Activated CD4-positive, alpha-beta T cell treated with anti-CD3 and anti-CD28 coated beads, Interleukin-2, amount 10 ng/mL, durations not matched to agents 24 days and 14 days (primary cell): ENCODE measurements around the gene CD320. TPM values are rescaled to one million over a fixed set of nuclear protein-coding genes. Genes with fewer than 3 reads are reported as not detected.

Source experiments
- DNase-seq: peaks from one replicate; pipeline ENCODE4 v3.0.0; 2022
- H3K27ac Mint-ChIP-seq: one replicate; pipeline ENCODE4 v1.8.0; 2022; ENCODE audit warnings: mild to moderate bottlenecking, mixed read lengths
- H3K27me3 Mint-ChIP-seq: one replicate; pipeline ENCODE4 v1.8.0; 2022; ENCODE audit warnings: mixed read lengths
- H3K36me3 Mint-ChIP-seq: one replicate; pipeline ENCODE4 v1.8.0; 2022; ENCODE audit warnings: low read depth, mild to moderate bottlenecking, mixed read lengths
- H3K4me1 Mint-ChIP-seq: one replicate; pipeline ENCODE4 v1.8.0; 2021; ENCODE audit warnings: mixed read lengths
- H3K4me3 Mint-ChIP-seq: one replicate; pipeline ENCODE4 v1.8.0; 2022; ENCODE audit warnings: mild to moderate bottlenecking, moderate library complexity, mixed read lengths
- H3K9me3 Mint-ChIP-seq: one replicate; pipeline ENCODE4 v1.8.0; 2021; ENCODE audit warnings: mixed read lengths
- intact Hi-C: fragments of 100-400 bp; cut with micrococcal nuclease; formaldehyde crosslinking; loops from one replicate; pipeline ENCODE4 v1.15.1; 2023
- total RNA-seq: library from RNA; stranded (reverse); gene quantifications from 2 replicates; pipeline ENCODE4 v1.2.3, GENCODE V29; 2022

Gene CD320
- total RNA-seq, 1 donor from 2014 or later = 113 TPM

DNA sequence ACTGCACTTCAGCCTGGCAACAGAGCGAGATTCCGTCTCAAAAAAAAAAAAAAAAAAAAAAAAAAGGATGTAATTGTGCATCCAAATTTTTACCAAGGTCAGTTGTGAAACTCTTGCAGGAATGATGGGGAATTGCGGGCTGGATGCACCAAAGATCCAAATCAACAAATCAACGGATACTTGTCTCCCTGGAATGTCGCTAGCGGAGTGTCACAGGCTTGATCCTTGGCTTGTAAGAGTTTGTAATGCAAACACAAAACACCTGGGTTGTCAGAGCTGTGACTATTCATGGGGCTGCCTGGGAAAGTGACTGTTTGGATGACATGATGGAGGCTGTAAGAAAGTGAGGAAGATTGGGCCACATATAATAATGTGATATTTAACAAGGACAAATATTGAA is 30.7 kb upstream of the CD320 start:
- Mint-ChIP-seq H3K9me3 (no peaks in the 10 kb centered on the region), H3K4me1 (peaks cover 14% of the 10 kb centered on the region), H3K27ac (no peak overlapping the region), H3K27me3 (peaks cover 48% of the 10 kb centered on the region), H3K36me3 (no peaks in the 10 kb centered on the region), H3K4me3 (no peak overlapping the region)
- intact Hi-C loops = no loop called here
- no peak for DNase-seq

DNA sequence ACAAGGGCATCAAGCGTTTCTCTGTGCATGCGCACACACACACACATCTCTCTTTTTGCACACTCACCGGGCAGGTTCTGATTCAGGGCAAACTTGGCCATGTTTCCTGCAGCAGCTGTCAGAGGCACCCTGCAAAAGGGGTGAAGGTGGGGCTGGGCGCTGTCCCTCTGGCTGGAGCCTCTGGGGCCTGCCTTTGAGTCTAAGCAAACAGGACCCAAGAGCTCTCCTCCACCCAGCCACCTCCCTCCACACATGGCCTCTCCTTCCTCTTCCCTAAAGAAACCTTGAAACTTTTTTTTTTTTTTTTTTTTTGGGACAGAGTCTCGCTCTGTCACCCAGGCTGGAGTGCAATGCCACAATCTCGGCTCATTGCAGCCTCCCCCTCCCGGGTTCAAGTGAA is 29.6 kb upstream of the CD320 start:
- Mint-ChIP-seq H3K36me3 (no peaks in the 10 kb centered on the region), H3K27me3 (peaks cover 48% of the 10 kb centered on the region), H3K4me1 (peaks cover 10% of the 10 kb centered on the region), H3K27ac (no peak overlapping the region), H3K9me3 (no peaks in the 10 kb centered on the region), H3K4me3 (no peak overlapping the region)
- no peak for DNase-seq
- intact Hi-C loops = no loop called here

DNA sequence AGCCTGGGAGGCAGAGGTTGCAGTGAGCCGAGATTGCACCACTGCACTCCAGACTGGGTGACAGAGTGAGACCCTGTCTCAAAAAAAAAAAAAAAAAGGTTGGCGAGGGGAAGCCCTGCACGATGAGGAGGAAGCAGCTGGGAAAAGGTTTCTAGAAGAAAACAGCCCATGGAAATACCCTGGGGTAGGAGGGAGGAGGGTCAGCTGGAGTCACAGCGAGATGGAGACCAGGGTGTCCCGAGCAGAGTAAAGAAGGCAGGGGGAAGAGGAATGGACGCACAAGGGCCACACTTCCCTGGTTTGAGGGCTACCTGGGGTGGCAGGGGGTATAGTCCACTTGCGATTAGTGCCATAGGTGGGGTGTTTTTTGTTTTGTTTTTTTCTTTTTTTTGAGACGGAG is 28.5 kb upstream of the CD320 start:
- Mint-ChIP-seq H3K27me3 (peaks cover 47% of the 10 kb centered on the region), H3K4me3 (no peak overlapping the region), H3K4me1 (peaks cover 8% of the 10 kb centered on the region), H3K36me3 (no peaks in the 10 kb centered on the region), H3K27ac (no peak overlapping the region), H3K9me3 (no peaks in the 10 kb centered on the region)
- DNase-seq = no peak
- intact Hi-C loops = no loop called here

DNA sequence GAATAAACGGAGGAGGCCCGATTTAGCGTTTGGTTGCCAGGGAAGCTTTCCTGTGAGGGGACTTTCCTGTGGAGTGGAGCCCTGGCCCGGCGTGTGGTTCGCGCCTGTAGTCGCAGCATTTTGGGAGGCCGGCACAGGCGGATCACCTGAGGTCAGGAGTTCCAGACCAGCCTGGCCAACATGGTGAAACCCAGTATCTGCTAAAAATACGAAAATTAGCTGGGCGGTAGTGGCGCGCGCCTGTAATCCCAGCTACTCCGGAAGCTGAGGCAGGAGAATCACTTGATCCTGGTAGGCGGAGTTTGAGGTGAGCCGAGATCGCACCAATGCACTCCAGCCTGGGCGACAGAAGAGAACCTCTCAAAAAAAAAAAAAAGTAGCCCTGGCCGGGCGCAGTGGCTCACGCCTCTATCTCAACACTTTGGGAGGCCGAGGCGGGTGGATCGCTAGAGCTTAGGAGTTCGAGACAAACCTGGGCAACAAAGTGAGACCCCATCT is 28.0 kb upstream of the CD320 start:
- peak overlapping the region; percentile 53 for H3K4me3 Mint-ChIP-seq
- no peaks in the 10 kb centered on the region for H3K9me3 Mint-ChIP-seq
- H3K27me3 Mint-ChIP-seq = peaks cover 47% of the 10 kb centered on the region
- H3K36me3 Mint-ChIP-seq = no peaks in the 10 kb centered on the region
- no peak for DNase-seq
- intact Hi-C loops = no loop called here
- H3K27ac Mint-ChIP-seq = no peak overlapping the region
- peaks cover 7% of the 10 kb centered on the region for H3K4me1 Mint-ChIP-seq

DNA sequence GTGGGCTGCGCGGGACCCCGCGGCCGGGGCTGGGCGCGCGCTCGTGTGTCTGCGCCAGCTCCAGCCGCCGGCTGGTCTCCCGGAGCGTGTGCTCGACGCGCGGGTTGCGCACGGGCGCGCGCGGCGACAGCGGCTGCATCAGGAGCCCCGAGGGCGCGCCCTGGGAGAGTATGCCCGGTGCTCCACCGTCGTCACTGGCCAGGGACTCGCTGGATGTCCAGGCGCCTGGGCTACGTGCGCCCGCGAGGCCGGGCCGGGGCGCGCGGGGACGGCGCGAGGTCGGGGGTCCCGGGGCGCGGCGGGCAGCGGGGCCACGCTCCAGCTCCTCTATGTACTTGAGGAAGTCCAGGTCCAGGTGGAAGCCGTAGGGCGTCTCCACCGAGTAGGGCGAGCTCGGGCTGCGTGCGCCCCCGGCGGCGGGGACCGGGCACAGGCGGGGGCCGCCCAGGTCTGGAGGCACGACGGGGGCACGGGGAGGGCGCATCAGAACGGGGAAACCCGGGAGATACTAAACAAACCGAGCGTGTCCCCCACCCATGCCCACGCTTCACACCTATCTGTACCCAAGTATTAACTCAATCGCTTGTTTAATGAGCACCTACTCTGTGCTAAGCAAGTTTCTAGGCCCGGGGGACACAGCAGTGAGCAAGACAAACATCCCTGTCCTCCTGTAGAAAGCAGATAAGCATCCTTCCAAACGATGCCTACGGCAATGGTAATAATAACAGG is 27.3 kb upstream of the CD320 start:
- Mint-ChIP-seq H3K4me3 (peak overlapping the region; percentile 53), H3K27me3 (peaks cover 43% of the 10 kb centered on the region), H3K4me1 (peaks cover 7% of the 10 kb centered on the region), H3K27ac (no peak overlapping the region), H3K9me3 (no peaks in the 10 kb centered on the region), H3K36me3 (no peaks in the 10 kb centered on the region)
- peak; percentile 77 for DNase-seq
- intact Hi-C loops = no loop called here

DNA sequence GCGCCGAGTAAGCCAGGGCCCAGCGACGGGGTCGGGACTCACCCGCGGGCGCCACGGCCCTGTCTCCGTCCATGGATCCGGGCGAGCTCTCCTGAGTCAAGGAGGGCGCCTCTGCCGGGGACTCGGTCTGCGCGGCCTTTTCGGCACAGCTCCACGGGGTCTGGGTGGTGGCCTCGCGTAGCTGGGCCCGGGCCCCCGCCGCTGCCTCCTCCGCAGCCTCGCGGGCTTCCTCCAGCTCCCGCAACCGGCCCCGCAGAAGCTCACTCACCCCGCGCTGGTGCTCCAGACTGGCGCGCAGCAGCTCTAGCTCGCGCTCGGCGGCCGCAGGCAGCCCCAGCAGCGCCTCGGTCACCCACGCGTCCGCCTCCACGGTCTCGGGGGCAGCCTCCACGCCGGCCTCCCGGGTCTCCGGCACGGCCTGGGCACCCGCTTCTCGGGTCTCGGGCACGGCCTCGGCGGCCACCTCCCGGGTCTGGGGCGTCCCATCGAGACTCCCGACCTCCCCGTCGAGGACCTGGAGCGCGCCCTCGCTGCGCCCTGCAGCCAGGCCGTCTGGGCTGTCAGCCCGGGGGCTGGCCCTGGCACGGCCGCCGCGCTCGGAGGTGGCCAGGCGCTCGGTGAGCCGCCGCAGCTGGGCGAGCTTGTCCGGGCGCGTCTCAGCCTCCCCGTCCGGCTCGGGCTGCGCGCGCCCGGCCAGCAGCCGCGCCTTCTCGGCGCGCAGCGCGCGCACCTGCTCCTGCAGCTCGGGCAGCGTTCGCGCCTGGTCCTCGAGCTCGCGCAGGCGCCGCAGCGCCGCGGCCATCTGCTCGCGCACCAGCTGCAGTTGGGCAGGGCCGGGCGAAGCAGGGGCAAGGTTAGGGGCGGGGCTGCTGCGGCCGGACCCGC is 26.5 kb upstream of the CD320 start:
- intact Hi-C loops = no loop called here
- peaks cover 37% of the 10 kb centered on the region for H3K27me3 Mint-ChIP-seq
- H3K9me3 Mint-ChIP-seq = no peaks in the 10 kb centered on the region
- peaks cover 5% of the 10 kb centered on the region for H3K4me1 Mint-ChIP-seq
- peak; percentile 83 for DNase-seq
- H3K4me3 Mint-ChIP-seq = no peak overlapping the region
- H3K36me3 Mint-ChIP-seq = no peaks in the 10 kb centered on the region
- no peak overlapping the region for H3K27ac Mint-ChIP-seq

DNA sequence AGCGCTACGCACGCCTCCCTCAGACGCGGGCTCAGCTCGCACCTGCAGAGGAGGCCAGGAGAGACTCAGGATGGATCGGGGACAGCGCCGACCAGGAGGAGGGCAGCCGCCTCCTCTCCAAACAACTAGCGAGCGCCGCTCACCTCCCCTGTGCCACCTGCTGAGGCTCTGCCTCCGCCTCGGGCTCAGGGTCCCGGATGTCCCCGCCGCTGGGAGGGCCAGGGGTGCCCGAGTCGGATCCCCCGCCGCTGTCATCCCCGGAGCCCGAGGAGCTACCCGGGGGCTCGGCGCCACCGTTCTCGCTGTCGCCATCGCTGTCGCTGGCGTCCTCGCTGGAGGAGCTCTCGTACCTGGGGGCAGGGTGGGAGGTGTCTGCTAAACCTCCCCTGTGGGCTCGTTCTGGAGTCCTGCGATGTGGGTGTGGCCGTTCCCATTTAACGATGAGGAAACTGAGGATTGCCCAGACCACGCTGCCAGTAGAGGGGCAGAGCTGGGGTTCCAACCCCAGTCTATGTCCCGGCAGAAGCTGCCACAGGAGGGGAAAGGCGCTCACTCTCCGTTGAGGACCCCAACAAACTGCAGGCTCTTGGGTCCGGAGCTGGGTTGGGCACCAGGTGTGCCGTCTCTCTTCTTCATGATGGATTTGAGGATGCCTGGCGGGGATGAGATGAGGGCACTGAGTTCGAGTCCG is 25.8 kb upstream of the CD320 start:
- no peak for DNase-seq
- intact Hi-C loops = no loop called here
- peaks cover 5% of the 10 kb centered on the region for H3K4me1 Mint-ChIP-seq
- no peaks in the 10 kb centered on the region for H3K36me3 Mint-ChIP-seq
- peaks cover 34% of the 10 kb centered on the region for H3K27me3 Mint-ChIP-seq
- no peak overlapping the region for H3K4me3 Mint-ChIP-seq
- H3K27ac Mint-ChIP-seq = no peak overlapping the region
- no peaks in the 10 kb centered on the region for H3K9me3 Mint-ChIP-seq

DNA sequence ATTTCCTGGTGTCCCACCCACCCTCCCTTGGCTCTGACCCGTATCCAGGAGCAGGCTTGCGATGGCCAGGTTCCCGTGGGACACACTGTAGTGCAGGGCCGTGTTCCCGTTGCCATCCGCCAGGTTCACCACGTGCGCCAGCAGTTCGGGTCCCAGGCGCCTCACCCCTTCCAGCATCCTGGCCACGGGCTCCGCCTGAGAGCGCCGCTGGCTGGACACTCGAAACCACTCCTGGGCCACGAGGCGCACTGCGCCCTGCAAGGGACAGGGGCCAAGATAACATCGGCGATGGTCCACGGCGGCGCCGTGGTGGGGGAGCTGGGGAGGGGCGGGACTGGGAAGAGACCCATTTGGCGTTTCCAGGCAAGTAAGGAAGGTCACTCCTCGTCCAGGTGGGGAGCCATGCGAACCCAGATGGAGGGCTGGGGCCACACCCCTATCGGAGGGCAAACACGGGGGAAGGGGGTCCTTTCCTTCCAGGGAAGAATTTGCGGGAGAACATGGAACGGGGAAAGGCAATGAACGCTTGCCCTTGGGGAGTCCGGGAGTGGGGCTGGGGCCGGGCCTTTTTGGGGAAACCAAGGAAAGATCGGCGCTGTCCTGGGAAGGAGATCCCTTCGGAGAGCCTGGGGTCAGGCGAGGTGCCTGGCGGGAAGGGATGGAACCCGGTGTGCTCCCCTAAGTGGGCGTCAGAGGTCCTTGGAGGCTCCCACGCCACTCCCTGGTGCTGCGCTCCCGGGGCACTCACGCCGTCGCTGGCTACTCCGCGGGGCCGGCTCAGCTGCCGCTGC is 25.0 kb upstream of the CD320 start:
- peak overlapping the region; percentile 21 for H3K4me3 Mint-ChIP-seq
- no peak overlapping the region for H3K27ac Mint-ChIP-seq
- intact Hi-C loops = no loop called here
- no peak for DNase-seq
- no peaks in the 10 kb centered on the region for H3K9me3 Mint-ChIP-seq
- H3K36me3 Mint-ChIP-seq = no peaks in the 10 kb centered on the region
- peaks cover 35% of the 10 kb centered on the region for H3K27me3 Mint-ChIP-seq
- H3K4me1 Mint-ChIP-seq = peaks cover 5% of the 10 kb centered on the region

DNA sequence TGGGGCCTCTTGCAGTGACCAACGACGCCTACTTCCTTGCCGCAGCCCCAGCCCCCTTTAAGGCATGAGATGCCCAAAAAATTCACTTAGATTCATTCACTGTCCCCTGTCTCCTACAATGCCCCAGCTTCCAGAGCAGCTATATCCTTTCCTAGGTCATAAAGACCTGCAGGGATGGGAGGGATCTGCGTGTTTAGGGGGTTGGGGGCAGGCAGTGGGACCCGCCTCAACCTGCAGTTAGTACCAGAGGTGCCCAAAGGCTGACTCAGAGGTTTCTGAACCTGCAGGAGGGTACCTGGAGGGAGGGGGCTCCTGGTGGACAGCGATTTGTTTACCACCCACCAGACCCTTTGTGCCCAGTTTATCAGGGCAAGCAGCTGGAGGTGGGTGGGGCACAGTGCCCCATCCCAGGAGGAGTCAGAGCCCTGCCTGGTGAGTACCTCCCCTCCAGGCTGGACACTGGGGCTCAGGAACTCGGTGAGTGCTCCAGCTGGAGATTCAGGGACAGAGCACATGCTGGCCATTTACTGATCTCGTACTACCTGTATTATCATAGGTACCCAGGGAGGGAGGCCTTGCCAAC is 23.2 kb upstream of the CD320 start:
- intact Hi-C loops = no loop called here
- no peaks in the 10 kb centered on the region for H3K36me3 Mint-ChIP-seq
- DNase-seq = no peak
- H3K4me3 Mint-ChIP-seq = no peak overlapping the region
- peaks cover 30% of the 10 kb centered on the region for H3K27me3 Mint-ChIP-seq
- peaks cover 3% of the 10 kb centered on the region for H3K4me1 Mint-ChIP-seq
- no peaks in the 10 kb centered on the region for H3K9me3 Mint-ChIP-seq
- no peak overlapping the region for H3K27ac Mint-ChIP-seq

DNA sequence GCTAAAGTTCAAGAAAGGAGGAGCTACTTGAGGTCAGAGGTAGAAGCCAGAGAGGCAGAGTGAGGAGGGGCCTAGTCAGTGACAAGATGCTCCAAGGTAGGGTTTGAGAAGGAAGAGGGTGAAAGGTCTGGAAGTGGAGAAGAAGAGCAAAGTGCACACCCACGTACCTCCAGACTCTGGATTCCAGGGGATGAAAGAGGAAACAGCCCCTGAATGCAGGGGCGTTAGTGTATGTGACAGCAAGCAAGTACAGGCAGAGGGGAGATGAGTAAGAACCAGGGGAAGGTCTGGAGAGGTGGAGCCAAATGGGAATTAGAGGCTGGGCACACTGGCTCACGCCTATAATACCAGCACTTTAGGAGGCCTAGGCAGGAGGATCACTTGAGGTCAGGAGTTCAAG is 21.8 kb upstream of the CD320 start:
- H3K27ac Mint-ChIP-seq = no peak overlapping the region
- no peak for DNase-seq
- intact Hi-C loops = no loop called here
- H3K27me3 Mint-ChIP-seq = peaks cover 23% of the 10 kb centered on the region
- H3K4me1 Mint-ChIP-seq = no peaks in the 10 kb centered on the region
- H3K36me3 Mint-ChIP-seq = no peaks in the 10 kb centered on the region
- H3K9me3 Mint-ChIP-seq = no peaks in the 10 kb centered on the region
- H3K4me3 Mint-ChIP-seq = no peak overlapping the region

DNA sequence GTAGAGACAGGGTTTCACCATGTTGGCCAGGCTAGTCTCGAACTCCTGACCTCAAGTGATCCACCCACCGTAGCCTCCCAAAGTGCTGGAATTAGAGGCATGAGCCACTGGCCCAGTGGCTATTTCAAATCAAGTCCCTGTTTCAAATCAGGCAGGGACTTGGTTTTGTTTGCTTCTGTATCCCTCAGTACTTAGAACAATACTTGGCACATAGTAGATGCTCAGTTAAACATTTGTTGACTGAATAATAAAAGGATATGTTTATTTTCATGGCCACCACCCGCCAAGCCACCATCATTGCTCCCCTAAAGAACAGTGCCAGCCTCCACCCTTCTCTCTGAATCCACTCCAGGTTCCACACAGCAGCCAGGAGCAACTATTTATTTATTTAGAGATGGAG is 17.3 kb upstream of the CD320 start:
- no peak for DNase-seq
- Mint-ChIP-seq H3K4me3 (no peak overlapping the region), H3K9me3 (no peaks in the 10 kb centered on the region), H3K27me3 (peaks cover 10% of the 10 kb centered on the region), H3K27ac (no peak overlapping the region), H3K4me1 (peaks cover 12% of the 10 kb centered on the region), H3K36me3 (peaks cover 33% of the 10 kb centered on the region)
- intact Hi-C loops = no loop called here

DNA sequence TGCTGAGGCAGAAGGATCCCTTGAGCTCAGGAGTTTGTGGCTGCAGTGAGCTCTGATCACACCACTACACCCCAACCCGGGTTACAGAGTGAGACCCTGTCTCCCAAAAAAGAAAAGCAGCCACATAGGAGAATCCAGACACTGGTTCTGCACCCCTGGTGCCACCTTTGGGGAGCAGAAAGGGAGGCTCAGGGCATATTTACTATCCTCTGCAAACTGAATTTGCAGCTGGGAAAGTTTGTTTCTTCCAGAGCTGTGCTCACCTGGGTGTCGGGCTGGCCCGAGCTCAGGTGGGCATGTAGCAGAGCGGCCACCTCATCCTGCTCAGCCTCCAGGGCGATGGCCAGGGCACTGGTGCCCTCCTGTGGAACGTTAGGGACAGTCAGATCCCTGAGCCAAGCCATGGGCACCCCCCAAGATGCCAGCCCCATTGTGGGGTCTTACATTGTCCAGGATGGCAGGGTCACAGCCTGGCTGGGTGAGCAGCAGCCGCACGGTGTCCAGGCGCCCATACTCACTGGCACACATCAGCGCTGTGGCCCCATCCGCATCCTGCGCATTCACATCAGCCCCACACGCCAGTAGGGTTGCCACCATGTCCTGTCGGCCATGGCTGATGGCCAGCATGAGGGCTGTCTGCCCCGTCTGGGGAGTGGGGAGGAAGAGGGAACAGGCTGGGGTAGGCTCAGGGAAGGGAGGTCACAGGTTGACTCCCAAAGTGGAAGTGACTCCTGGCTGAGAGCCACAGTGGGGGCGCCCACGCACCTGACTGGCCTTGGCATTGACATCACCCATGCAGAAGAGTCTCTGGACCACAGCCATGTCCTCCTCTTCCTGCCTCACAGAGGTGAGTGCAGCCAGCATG is 16.3 kb upstream of the CD320 start:
- Mint-ChIP-seq H3K4me1 (peaks cover 20% of the 10 kb centered on the region), H3K36me3 (peaks cover 35% of the 10 kb centered on the region), H3K27ac (no peak overlapping the region), H3K27me3 (peaks cover 10% of the 10 kb centered on the region), H3K4me3 (no peak overlapping the region), H3K9me3 (no peaks in the 10 kb centered on the region)
- intact Hi-C loops = loop anchor here (5.0 kb wide), 1 partner anchor 72 kb away; no protein-coding TSS in a partner anchor
- DNase-seq = no peak
